GM23248 (cell line): ENCODE results near the gene C4B. TPM values are rescaled to one million over a fixed set of nuclear protein-coding genes. Genes with fewer than 3 reads are reported as not detected.
"Not testable (repeated sequence)": the region's sequence is repeated elsewhere in the genome, so short reads cannot be mapped to it uniquely, and the experiment has no call there.

ENCODE experiments used
- DNase-seq: peaks from one replicate; pipeline ENCODE4 v3.0.0-alpha.2; 2015
- H2AFZ ChIP-seq: fragments of 200-600 bp; sonication (generic); 2 replicates; pipeline ENCODE4 v1.6.1; 2016; ENCODE audit warnings: antibody characterized with exemption
- H3F3A ChIP-seq: fragments of 200-600 bp; sonication (generic); 2 replicates; pipeline ENCODE4 v1.6.1; 2016; ENCODE audit warnings: mild to moderate bottlenecking, antibody characterized with exemption, mixed run types; ENCODE audit not compliant: insufficient read depth
- H3K27ac ChIP-seq: fragments of 200-600 bp; sonication (generic); 2 replicates; pipeline ENCODE4 v1.5.1; 2016; ENCODE audit warnings: mild to moderate bottlenecking
- H3K27me3 ChIP-seq: fragments of 200-600 bp; sonication (generic); replicated peaks from 2 replicates; pipeline ENCODE4 v1.6.1; 2016; ENCODE audit warnings: mild to moderate bottlenecking; ENCODE audit not compliant: insufficient read depth
- H3K36me3 ChIP-seq: fragments of 200-600 bp; sonication (generic); 2 replicates; pipeline ENCODE4 v1.6.1; 2016; ENCODE audit warnings: low read depth, mild to moderate bottlenecking
- H3K4me1 ChIP-seq: fragments of 200-600 bp; sonication (generic); 2 replicates; pipeline ENCODE4 v1.6.1; 2016; ENCODE audit warnings: mild to moderate bottlenecking; ENCODE audit not compliant: insufficient read depth
- H3K4me2 ChIP-seq: fragments of 200-600 bp; sonication (generic); one replicate; pipeline ENCODE4 v1.6.1; 2016; ENCODE audit warnings: mild to moderate bottlenecking; ENCODE audit not compliant: unreplicated experiment
- H3K4me3 ChIP-seq: fragments of 200-600 bp; sonication (generic); 2 replicates; pipeline ENCODE4 v1.5.1; 2016; ENCODE audit warnings: mild to moderate bottlenecking
- H3K79me2 ChIP-seq: fragments of 200-600 bp; sonication (generic); 2 replicates; pipeline ENCODE4 v1.6.1; 2016; ENCODE audit warnings: mild to moderate bottlenecking; ENCODE audit not compliant: insufficient read depth
- H3K9ac ChIP-seq: fragments of 200-600 bp; sonication (generic); 2 replicates; pipeline ENCODE4 v1.6.1; 2016; ENCODE audit warnings: mild to moderate bottlenecking
- H3K9me2 ChIP-seq: fragments of 200-600 bp; sonication (generic); 2 replicates; pipeline ENCODE4 v1.6.1; 2016; ENCODE audit warnings: mixed run types, mild to moderate bottlenecking, moderate library complexity; ENCODE audit not compliant: insufficient read depth
- H3K9me3 ChIP-seq: fragments of 200-600 bp; sonication (generic); one replicate; pipeline ENCODE4 v1.6.1; 2017; ENCODE audit warnings: low read depth
- H4K20me1 ChIP-seq: fragments of 200-600 bp; sonication (generic); 2 replicates; pipeline ENCODE4 v1.6.0; 2016; ENCODE audit not compliant: insufficient read depth
- EZH2 ChIP-seq: fragments of 200-600 bp; sonication (generic); IDR thresholded peaks from 2 replicates; pipeline ENCODE4 v1.6.1; 2018; ENCODE audit warnings: antibody characterized with exemption, mild to moderate bottlenecking; ENCODE audit not compliant: insufficient read depth, poor library complexity, severe bottlenecking
- EZH2phosphoT487 ChIP-seq: fragments of 200-600 bp; sonication (generic); IDR thresholded peaks from 2 replicates; pipeline ENCODE4 v1.6.1; 2018; ENCODE audit warnings: antibody characterized with exemption, moderate library complexity, mild to moderate bottlenecking, low read depth; ENCODE audit not compliant: insufficient read depth
- WGBS, 2 experiments: methylation state at CpG; one replicate each; pipeline ENCODE4 v1.1.6; 2015 to 2017; ENCODE audit warnings: low lambda C conversion rate in 2 of 2, low coverage in 1 of 2; ENCODE audit errors: missing lambda C conversion rate in 2 of 2; 5-methylcytosine and 5-hydroxymethylcytosine counted together
- in situ Hi-C: fragments of 300-500 bp; cut with MboI; formaldehyde crosslinking; loops from 2 replicates; pipeline ENCODE4 v1.15.0; 2020
- polyA plus RNA-seq: library from polyadenylated mRNA; unstranded; fragments of >200 nt; fragmentation: Nextera tagmentation; extraction: Ambion mirVana; gene quantifications from 2 replicates; pipeline ENCODE4 v1.2.1, GENCODE V29; 2016
- total RNA-seq: library from RNA; depleted of rRNA; stranded (reverse); fragments of >200 nt; shearing (Covaris generic); gene quantifications from 2 replicates; pipeline ENCODE4 v1.2.3, GENCODE V29; 2014; rRNA removed

C4B gene
- 4.5 and 6.4 TPM in 2 replicates for total RNA-seq
- polyA plus RNA-seq, result 1.1 and 2.6 TPM in 2 replicates

- H3K9ac ChIP-seq, H3K27me3 ChIP-seq, H3K4me3 ChIP-seq, DNase-seq, H2AFZ ChIP-seq, H3K27ac ChIP-seq, H3F3A ChIP-seq, H3K36me3 ChIP-seq, H3K79me2 ChIP-seq, in situ Hi-C loops, H3K4me1 ChIP-seq, H3K4me2 ChIP-seq, H3K9me2 ChIP-seq, H3K9me3 ChIP-seq, H4K20me1 ChIP-seq: not testable (repeated sequence)
- WGBS, 2 experiments, result no CpG with 5 or more reads among the region's 6 CpGs
Measured at GRCh38 chr6:32014547-32014946, at the start of gene C4B. Gene C4B (plus strand): TSS chr6:32014795. CDS start chr6:32014846, 51 bp downstream.

GRCh38 chr6:31965700-31966099, 48.9 kb upstream of the C4B start:
- Histone ChIP-seq H3K4me1 (peaks cover 4% of the 10 kb centered on the region), H3K27ac (no peak overlapping the region), H3K27me3 (no peaks in the 10 kb centered on the region), H3K36me3 (peaks cover 22% of the 10 kb centered on the region; the same call in 1 of the 2 replicates), H3K9me2 (no peaks in the 10 kb centered on the region), H2AFZ (no peak overlapping the region), H3K79me2 (peaks cover 33% of the 10 kb centered on the region), H4K20me1 (no peaks in the 10 kb centered on the region), H3K4me3 (no peak overlapping the region), H3K9me3 (no peaks in the 10 kb centered on the region), H3F3A (peaks cover 11% of the 10 kb centered on the region; the same call in 1 of the 2 replicates), H3K9ac (no peak overlapping the region), H3K4me2 (no peak overlapping the region)
- no peak for TF ChIP-seq EZH2phosphoT487
- TF ChIP-seq EZH2, result no peak
- no peak for DNase-seq
- WGBS, 2 experiments, result 88 to 94% methylated on average over 11 to 13 of the region's 13 CpGs
- in situ Hi-C loops, result no loop called here

DNA sequence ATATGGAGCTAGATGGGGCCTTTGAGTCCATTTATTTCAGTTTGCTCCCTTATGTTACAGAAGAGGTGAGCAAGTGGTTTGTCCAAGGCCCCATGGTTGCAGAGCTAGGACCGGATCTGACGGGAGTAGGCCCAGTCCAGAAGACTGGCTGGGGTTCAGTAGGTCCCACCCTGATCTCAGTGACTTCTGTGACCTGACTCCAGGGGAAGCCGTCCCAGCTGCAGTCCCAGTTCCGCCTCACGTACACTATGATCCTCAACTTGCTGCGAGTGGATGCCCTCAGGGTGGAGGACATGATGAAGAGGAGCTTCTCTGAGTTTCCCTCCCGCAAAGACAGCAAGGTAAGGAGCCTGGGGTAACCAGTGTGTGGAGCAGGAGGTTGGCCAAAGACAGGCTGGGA, 48.1 kb upstream of the C4B start:
- no peaks in the 10 kb centered on the region for H3K9me3 ChIP-seq
- H3K9me2 ChIP-seq, result no peaks in the 10 kb centered on the region
- H3F3A ChIP-seq, result peaks cover 14% of the 10 kb centered on the region; the same call in 1 of the 2 replicates
- H3K27me3 ChIP-seq, result no peaks in the 10 kb centered on the region
- no peak overlapping the region for H3K9ac ChIP-seq
- no peak overlapping the region for H3K4me2 ChIP-seq
- H3K4me1 ChIP-seq, result peaks cover 9% of the 10 kb centered on the region
- peaks cover 22% of the 10 kb centered on the region; the same call in 1 of the 2 replicates for H3K36me3 ChIP-seq
- 82 to 87% methylated on average over 7 of the region's 7 CpGs for WGBS, 2 experiments
- TF ChIP-seq EZH2 (no peak), EZH2phosphoT487 (no peak)
- DNase-seq, result no peak
- no peaks in the 10 kb centered on the region for H4K20me1 ChIP-seq
- H2AFZ ChIP-seq, result no peak overlapping the region
- in situ Hi-C loops, result no loop called here
- peaks cover 36% of the 10 kb centered on the region for H3K79me2 ChIP-seq
- no peak overlapping the region for H3K27ac ChIP-seq
- no peak overlapping the region for H3K4me3 ChIP-seq

GRCh38 chr6:31966997-31967925, 47.3 kb upstream of the C4B start:
- Histone ChIP-seq H3F3A (peaks cover 14% of the 10 kb centered on the region; the same call in 1 of the 2 replicates), H4K20me1 (no peaks in the 10 kb centered on the region), H3K36me3 (peaks cover 22% of the 10 kb centered on the region; the same call in 1 of the 2 replicates), H3K4me2 (no peak overlapping the region), H3K9ac (no peak overlapping the region), H2AFZ (no peak overlapping the region), H3K9me3 (no peaks in the 10 kb centered on the region), H3K27me3 (no peaks in the 10 kb centered on the region), H3K4me3 (no peak overlapping the region), H3K79me2 (peaks cover 29% of the 10 kb centered on the region), H3K4me1 (peaks cover 9% of the 10 kb centered on the region), H3K27ac (no peak overlapping the region), H3K9me2 (no peaks in the 10 kb centered on the region)
- TF ChIP-seq EZH2phosphoT487, result no peak
- TF ChIP-seq EZH2, result no peak
- WGBS, 2 experiments, result 81 to 84% methylated on average over 10 of the region's 10 CpGs
- in situ Hi-C loops, result no loop called here
- DNase-seq, result no peak
